Measurements from ENCODE around the gene TMEM123. TPM values are rescaled to one million over a fixed set of nuclear protein-coding genes. Genes with fewer than 3 reads are reported as not detected.

The TMEM123 gene
- total RNA-seq, 1 experiment from 2014 or later: 199 TPM

- no peak for DNase-seq (ENCODE audit: extremely low read depth, low read depth)
Measured at GRCh38 chr11:102428696-102429095, 23.9 kb downstream of the TMEM123 start.

GRCh38 chr11:102427068-102427467 is 25.5 kb downstream of the TMEM123 start:
- DNase-seq (ENCODE audit: extremely low read depth, low read depth): no peak

- DNase-seq (ENCODE audit: extremely low read depth, low read depth): no peak
Measured at GRCh38 chr11:102426570-102426969, 26.0 kb downstream of the TMEM123 start.

- DNase-seq (ENCODE audit: extremely low read depth, low read depth): no peak
Measured at GRCh38 chr11:102426000-102426399, 26.6 kb downstream of the TMEM123 start.

GRCh38 chr11:102423936-102424335 is 28.6 kb downstream of the TMEM123 start:
- DNase-seq (ENCODE audit: extremely low read depth, low read depth): no peak

GRCh38 chr11:102422817-102423712 is 29.5 kb downstream of the TMEM123 start:
- no peak for DNase-seq (ENCODE audit: extremely low read depth, low read depth)

GRCh38 chr11:102421261-102421660 is 31.3 kb downstream of the TMEM123 start:
- DNase-seq (ENCODE audit: extremely low read depth, low read depth): no peak

- DNase-seq (ENCODE audit: extremely low read depth, low read depth): no peak
Measured at GRCh38 chr11:102420547-102420946, 32.0 kb downstream of the TMEM123 start.

GRCh38 chr11:102419181-102419580 is 33.4 kb downstream of the TMEM123 start:
- no peak for DNase-seq (ENCODE audit: extremely low read depth, low read depth)

- no peak for DNase-seq (ENCODE audit: extremely low read depth, low read depth)
Measured at GRCh38 chr11:102416976-102417375, 35.6 kb downstream of the TMEM123 start.

GRCh38 chr11:102415304-102415916 is 37.2 kb downstream of the TMEM123 start:
- DNase-seq (ENCODE audit: extremely low read depth, low read depth): no peak

GRCh38 chr11:102414559-102414958 is 38.0 kb downstream of the TMEM123 start:
- no peak for DNase-seq (ENCODE audit: extremely low read depth, low read depth)

GRCh38 chr11:102413497-102413896 is 39.1 kb downstream of the TMEM123 start:
- no peak for DNase-seq (ENCODE audit: extremely low read depth, low read depth)

GRCh38 chr11:102411142-102411541 is 41.4 kb downstream of the TMEM123 start:
- DNase-seq (ENCODE audit: extremely low read depth, low read depth): no peak

GRCh38 chr11:102410382-102410784 is 42.2 kb downstream of the TMEM123 start:
- DNase-seq (ENCODE audit: extremely low read depth, low read depth): no peak

GRCh38 chr11:102408339-102408738 is 44.2 kb downstream of the TMEM123 start:
- DNase-seq (ENCODE audit: extremely low read depth, low read depth): no peak

- DNase-seq (ENCODE audit: extremely low read depth, low read depth): no peak
Measured at GRCh38 chr11:102407901-102408300, 44.7 kb downstream of the TMEM123 start.

- DNase-seq (ENCODE audit: extremely low read depth, low read depth): no peak
Measured at GRCh38 chr11:102406099-102406498, 46.5 kb downstream of the TMEM123 start.

GRCh38 chr11:102405501-102405900 is 47.1 kb downstream of the TMEM123 start:
- DNase-seq (ENCODE audit: extremely low read depth, low read depth): no peak

- no peak for DNase-seq (ENCODE audit: extremely low read depth, low read depth)
Measured at GRCh38 chr11:102402548-102402947, 50.0 kb downstream of the TMEM123 start.

GRCh38 chr11:102401905-102402304 is 50.7 kb downstream of the TMEM123 start:
- no peak for DNase-seq (ENCODE audit: extremely low read depth, low read depth)

GRCh38 chr11:102400603-102401002 is 52.0 kb downstream of the TMEM123 start:
- no peak for DNase-seq (ENCODE audit: extremely low read depth, low read depth)

Measured in NCI-H460 (cell line).